IMR-90 (cell line): ENCODE data around the gene FCHSD2. TPM values are rescaled to one million over a fixed set of nuclear protein-coding genes. Genes with fewer than 3 reads are reported as not detected.
A peak's percentile ranks its signal among the peaks of the same experiment; 100 is the strongest.

Source experiments
- ATAC-seq: fragments of 200-7000 bp; cut with Tn5 transposase; 2 replicates; pipeline ENCODE4 v1.9.1; 2020; ENCODE audit warnings: low read depth, mild to moderate bottlenecking, moderate library complexity
- BruUV-seq: library from RNA; stranded (reverse); fragments of 400-500 nt; replicated peaks from 2 replicates; lab custom pipeline; 2021; lab: Mats Ljungman, UMichigan
- CTCF ChIA-PET: fragments of 300-600 bp; formaldehyde crosslinking; extraction: SDS; loops from one replicate; lab custom pipeline; 2021; ENCODE audit warnings: antibody characterized with exemption; lab: Yijun Ruan, JAX
- POLR2A ChIA-PET: fragments of 300-600 bp; sonication (Branson Sonifier 250); formaldehyde crosslinking; loops from one replicate; lab custom pipeline; 2022; ENCODE audit warnings: antibody characterized with exemption; ENCODE audit not compliant: unreplicated experiment; lab: Charles Lee
- DNase-seq: peaks from one replicate; pipeline ENCODE4 v3.0.0; 2013
- H2AFZ ChIP-seq: replicated peaks from 2 replicates; pipeline ENCODE3; 2013; ENCODE audit warnings: low read length, mild to moderate bottlenecking; ENCODE audit not compliant: poor library complexity
- H2AK5ac ChIP-seq: 2 replicates; pipeline ENCODE4 v1.6.1; 2013; ENCODE audit warnings: low read depth, low read length, inconsistent platforms
- H2AK9ac ChIP-seq: replicated peaks from 2 replicates; pipeline ENCODE3; 2013; ENCODE audit warnings: mild to moderate bottlenecking, low read depth, low read length, moderate library complexity; ENCODE audit not compliant: poor library complexity
- H2BK120ac ChIP-seq: 2 replicates; pipeline ENCODE4 v1.6.1; 2013; ENCODE audit warnings: low read depth, low read length, inconsistent platforms
- H2BK15ac ChIP-seq: 3 replicates; pipeline ENCODE4 v1.6.1; 2013; ENCODE audit warnings: low read depth, low read length, inconsistent platforms
- H2BK20ac ChIP-seq: 2 replicates; pipeline ENCODE4 v1.6.1; 2013; ENCODE audit warnings: low read depth, mild to moderate bottlenecking, inconsistent platforms, low read length, moderate library complexity
- H2BK5ac ChIP-seq: 2 replicates; pipeline ENCODE4 v1.6.1; 2013; ENCODE audit warnings: mild to moderate bottlenecking, low read depth, low read length, inconsistent platforms; ENCODE audit not compliant: poor library complexity, severe bottlenecking
- H3K14ac ChIP-seq: replicated peaks from 2 replicates; pipeline ENCODE4 v1.6.1; 2013; ENCODE audit warnings: low read depth, low read length, inconsistent platforms
- H3K18ac ChIP-seq: 2 replicates; pipeline ENCODE4 v1.6.1; 2013; ENCODE audit warnings: low read depth, low read length, control low read depth
- H3K23ac ChIP-seq: 2 replicates; pipeline ENCODE4 v1.6.1; 2013; ENCODE audit warnings: low read depth, low read length, inconsistent platforms
- H3K27ac ChIP-seq: 2 replicates; pipeline ENCODE4 v1.5.1; 2013; ENCODE audit warnings: mild to moderate bottlenecking, control low read depth, low read length; ENCODE audit not compliant: insufficient read depth
- H3K27me3 ChIP-seq: 2 replicates; pipeline ENCODE4 v1.6.1; 2013; ENCODE audit warnings: low read length; ENCODE audit not compliant: control insufficient read depth, insufficient read depth
- H3K36me3 ChIP-seq: 2 replicates; pipeline ENCODE4 v1.6.1; 2013; ENCODE audit warnings: low read length, mixed read lengths; ENCODE audit not compliant: control insufficient read depth, insufficient read depth
- H3K4ac ChIP-seq: 2 replicates; pipeline ENCODE4 v1.6.1; 2013; ENCODE audit warnings: low read depth, low read length, inconsistent platforms
- H3K4me1 ChIP-seq: 2 replicates; pipeline ENCODE4 v1.6.1; 2013; ENCODE audit warnings: low read length, mixed read lengths; ENCODE audit not compliant: control insufficient read depth, insufficient read depth
- H3K4me2 ChIP-seq: 2 replicates; pipeline ENCODE4 v1.6.1; 2013; ENCODE audit warnings: low read depth, mild to moderate bottlenecking, control low read depth, low read length, moderate library complexity
- H3K4me3 ChIP-seq: 2 replicates; pipeline ENCODE4 v1.5.1; 2013; ENCODE audit warnings: low read depth, mild to moderate bottlenecking, control low read depth, low read length, moderate library complexity; ENCODE audit not compliant: insufficient read depth
- H3K56ac ChIP-seq: 2 replicates; pipeline ENCODE4 v1.6.1; 2013; ENCODE audit warnings: low read length, inconsistent platforms; ENCODE audit not compliant: insufficient read depth; ENCODE audit errors: extremely low read depth
- H3K79me1 ChIP-seq, 2 experiments: 2 replicates each; pipeline ENCODE4 v1.6.1; 2013; ENCODE audit warnings: low read length in 2 of 2, inconsistent platforms in 1 of 2, low read depth in 1 of 2
- H3K9ac ChIP-seq: 2 replicates; pipeline ENCODE4 v1.6.1; 2013; ENCODE audit warnings: low read depth, low read length, control low read depth
- H3K9me1 ChIP-seq: 2 replicates; pipeline ENCODE4 v1.6.1; 2013; ENCODE audit warnings: low read length, inconsistent platforms; ENCODE audit not compliant: insufficient read depth
- H3K9me3 ChIP-seq: 2 replicates; pipeline ENCODE4 v1.6.1; 2013; ENCODE audit warnings: low read length; ENCODE audit not compliant: control insufficient read depth, insufficient read depth
- H4K20me1 ChIP-seq: 2 replicates; pipeline ENCODE4 v1.6.1; 2013; ENCODE audit warnings: low read length, inconsistent platforms; ENCODE audit not compliant: insufficient read depth
- H4K5ac ChIP-seq: 2 replicates; pipeline ENCODE4 v1.6.1; 2013; ENCODE audit warnings: mild to moderate bottlenecking, low read depth, low read length, control low read depth
- H4K8ac ChIP-seq, 2 experiments: 2 replicates each; pipeline ENCODE4 v1.6.1; 2013; ENCODE audit warnings: low read depth in 2 of 2, low read length in 2 of 2, control low read depth in 1 of 2, inconsistent platforms in 1 of 2
- H4K91ac ChIP-seq: 2 replicates; pipeline ENCODE4 v1.6.1; 2013; ENCODE audit warnings: low read depth, low read length, inconsistent platforms; ENCODE audit not compliant: insufficient read depth
- RAD21 ChIP-seq: IDR thresholded peaks from 2 replicates; pipeline ENCODE4 v1.6.1; 2012; ENCODE audit warnings: low read length, improper control_type of control experiment
- SMC3 ChIP-seq: fragments of 150-350 bp; IDR thresholded peaks from 2 replicates; pipeline ENCODE4 v1.6.1; 2016; ENCODE audit warnings: low read depth, mild to moderate bottlenecking, antibody characterized with exemption, low read length, moderate library complexity
- WGBS, 2 experiments: methylation state at CpG; one replicate each; pipeline versions ENCODE4 v1.1.5 to v1.1.7; 2013; ENCODE audit warnings: missing lambda C conversion rate in 2 of 2; ENCODE audit not compliant: insufficient read length in 1 of 2; ENCODE audit errors: extremely low coverage in 2 of 2; 5-methylcytosine and 5-hydroxymethylcytosine counted together
- dilution Hi-C: fragments of 300-500 bp; cut with HindIII; formaldehyde crosslinking; loops from one replicate; pipeline ENCODE4 v1.14.3; 2018; ENCODE audit warnings: low sequenced_read_pairs; ENCODE audit not compliant: unreplicated experiment
- in situ Hi-C: fragments of 300-500 bp; cut with MboI; formaldehyde crosslinking; loops from 3 replicates; pipeline ENCODE4 v1.14.3; 2019; ENCODE audit warnings: low sequenced_read_pairs, inconsistent platforms, mixed read lengths
- intact Hi-C: fragments of 100-400 bp; cut with micrococcal nuclease; formaldehyde crosslinking; loops from 2 replicates; pipeline ENCODE4 v1.10.0; 2022
- polyA plus RNA-seq, 3 experiments: library from polyadenylated mRNA; depleted of rRNA; stranded (reverse); fragments of >200 nt; gene quantifications; 2 replicates each; pipeline ENCODE4 v1.2.3, GENCODE V29; 2012; ENCODE audit warnings: low replicate concordance in 1 of 3
- total RNA-seq: library from RNA; depleted of rRNA; stranded (reverse); fragments of >200 nt; gene quantifications from 2 replicates; pipeline ENCODE4 v1.2.3, GENCODE V29; 2012

Gene FCHSD2
- total and polyA plus RNA-seq, 2 of the 4 experiments (the other 2 are of a cell fraction), result 5.9 to 18.7 TPM

DNA sequence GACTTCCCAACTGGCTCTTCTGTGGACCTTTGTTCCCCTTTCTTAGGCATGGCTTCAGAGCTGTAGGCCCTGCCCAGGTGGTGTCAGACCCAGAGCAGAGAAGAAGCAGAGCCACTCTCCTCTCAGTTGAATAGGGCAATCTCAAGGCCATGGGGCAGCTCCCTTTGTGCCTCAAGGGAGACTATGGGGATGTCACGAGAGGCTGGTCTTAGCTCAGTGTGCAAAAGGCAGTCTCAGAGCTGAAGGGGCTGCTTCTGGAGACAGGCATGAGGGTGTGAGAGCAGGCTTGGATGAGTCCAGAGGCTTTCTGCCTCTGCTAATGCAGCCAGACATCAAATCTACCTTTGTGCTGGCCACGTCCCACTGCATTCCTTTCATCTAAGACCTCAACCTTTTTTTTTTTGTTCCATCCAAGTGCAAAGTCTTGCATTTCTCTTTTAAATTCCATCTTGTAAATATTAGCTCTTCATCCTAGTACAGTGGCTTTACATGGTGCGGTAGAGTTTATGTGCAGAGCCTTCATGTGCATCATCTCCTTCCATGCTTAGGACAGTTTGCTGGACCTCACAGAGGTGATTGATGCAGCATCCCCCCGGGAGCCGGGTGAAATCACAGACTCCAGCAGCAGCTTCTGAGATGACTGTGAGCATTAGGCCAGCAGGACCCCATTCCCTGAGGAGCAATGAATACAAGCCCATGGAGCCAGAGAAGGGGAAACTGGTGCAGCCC is 34.2 kb upstream of the FCHSD2 start (continued):
- TF ChIP-seq SMC3, result no peak
- no peak for TF ChIP-seq RAD21

DNA sequence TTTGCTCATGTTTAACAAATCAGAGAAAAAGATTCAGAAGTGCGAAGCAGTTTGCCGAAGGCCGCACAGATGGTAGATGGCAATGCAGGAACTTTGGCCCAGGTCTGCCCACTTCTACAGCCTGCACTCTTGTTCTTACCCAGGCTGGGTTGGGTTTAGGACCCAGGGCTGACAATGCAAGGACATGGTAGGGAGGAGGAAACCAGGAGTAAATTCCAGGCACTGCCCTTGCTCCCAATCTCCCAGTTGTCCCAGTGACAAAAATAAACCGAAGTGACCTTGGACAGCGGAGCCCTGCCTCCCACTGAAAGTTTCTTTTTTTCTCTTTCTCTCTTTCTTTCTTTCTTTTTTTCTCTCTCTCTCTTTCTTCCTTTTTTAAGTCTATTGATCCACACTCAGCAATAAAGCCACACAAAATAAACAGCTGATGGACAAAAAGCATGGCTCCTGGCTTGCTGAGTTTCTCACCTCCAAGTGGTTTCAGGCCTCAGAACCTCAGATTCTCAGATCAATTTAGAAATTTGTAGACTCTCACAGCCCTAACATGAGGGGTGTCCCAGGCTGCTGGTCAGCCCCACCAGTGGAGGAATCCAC is 33.5 kb upstream of the FCHSD2 start:
- Histone ChIP-seq H2BK20ac (no peak overlapping the region; the same call in 1 of the 2 replicates), H3K79me1 (no peaks in the 10 kb centered on the region), H3K18ac (no peak overlapping the region), H2BK15ac (0 out of 3 replicates have a peak overlapping the region, but pooled peaks have one; percentile 66), H4K91ac (no peak overlapping the region), H3K4ac (no peak overlapping the region), H3K27me3 (no peaks in the 10 kb centered on the region), H3K36me3 (no peaks in the 10 kb centered on the region), H2AK5ac (no peak overlapping the region), H4K5ac (no peak overlapping the region), H4K20me1 (no peaks in the 10 kb centered on the region), H3K14ac (0 out of 2 replicates have a peak overlapping the region, but pooled peaks have one; percentile 61), H3K56ac (no peak overlapping the region), H2AK9ac (no peak overlapping the region), H3K9ac (no peak overlapping the region), H3K9me3 (no peaks in the 10 kb centered on the region), H3K4me1 (peaks cover 5% of the 10 kb centered on the region), H2BK120ac (no peak overlapping the region), H3K4me2 (no peak overlapping the region), H3K4me3 (no peak overlapping the region), H2BK5ac (no peak overlapping the region), H3K9me1 (peaks cover 15% of the 10 kb centered on the region), H3K23ac (0 out of 2 replicates have a peak overlapping the region, but pooled peaks have one; percentile 32), H2AFZ (peak overlapping the region; percentile 16), H3K27ac (no peak overlapping the region), H4K8ac (no peak overlapping the region)
- no TSS peak for BruUV-seq
- ChIA-PET POLR2A (interaction anchor here (0.7 kb wide), 1 partner anchor 33 kb away, joined by 4 read pairs; the partner anchor contains the start of gene FCHSD2), CTCF (interaction anchor here (1.0 kb wide), 3 partner anchors 10 to 113 kb away, joined by 3 read pairs; no protein-coding TSS in a partner anchor)
- 90% methylated on average over 2 of the region's 5 CpGs; no CpG with 5 or more reads in 1 of the 2 experiments for WGBS, 2 experiments
- in situ Hi-C loops (loop anchor here (5.0 kb wide), 2 partner anchors 343 to 453 kb away; no protein-coding TSS in a partner anchor), dilution Hi-C loops (no loop called here), intact Hi-C loops (no loop called here)
- TF ChIP-seq RAD21, result no peak
- no peak for DNase-seq
- no peak for ATAC-seq
